GM23338 (cell line): Measurements from ENCODE around the gene CFAP44. TPM values are rescaled to one million over a fixed set of nuclear protein-coding genes. Genes with fewer than 3 reads are reported as not detected.

Source experiments
- ATAC-seq: fragments of 200-7000 bp; cut with Tn5 transposase; 3 replicates; pipeline ENCODE4 v1.9.1; 2020
- DNase-seq: peaks from one replicate; pipeline ENCODE4 v3.0.0-alpha.2; 2015; ENCODE audit warnings: low spot score
- H2AFZ ChIP-seq: fragments of 200-600 bp; sonication (generic); 2 replicates; pipeline ENCODE4 v1.8.0; 2016; ENCODE audit warnings: antibody characterized with exemption, mild to moderate bottlenecking, moderate library complexity
- H3F3A ChIP-seq: fragments of 200-600 bp; sonication (generic); replicated peaks from 2 replicates; pipeline ENCODE4 v1.8.0; 2017; ENCODE audit warnings: antibody characterized with exemption, mixed run types, low read depth
- H3K27ac ChIP-seq: fragments of 200-600 bp; sonication (generic); 2 replicates; pipeline ENCODE4 v1.6.1; 2016; ENCODE audit warnings: low read depth
- H3K27me3 ChIP-seq: fragments of 200-600 bp; sonication (generic); 2 replicates; pipeline ENCODE4 v1.8.0; 2016; ENCODE audit warnings: mild to moderate bottlenecking, mixed run types, moderate library complexity; ENCODE audit not compliant: insufficient read depth
- H3K36me3 ChIP-seq: fragments of 200-600 bp; sonication (generic); 2 replicates; pipeline ENCODE4 v1.8.0; 2016; ENCODE audit warnings: mild to moderate bottlenecking; ENCODE audit not compliant: insufficient read depth
- H3K4me1 ChIP-seq: fragments of 200-600 bp; sonication (generic); 2 replicates; pipeline ENCODE4 v1.8.0; 2016; ENCODE audit warnings: mild to moderate bottlenecking, moderate library complexity; ENCODE audit not compliant: insufficient read depth
- H3K4me2 ChIP-seq: fragments of 200-600 bp; sonication (generic); 2 replicates; pipeline ENCODE4 v1.7.1; 2017; ENCODE audit warnings: mixed run types
- H3K4me3 ChIP-seq: fragments of 200-600 bp; sonication (generic); 2 replicates; pipeline ENCODE4 v1.6.1; 2016; ENCODE audit warnings: mixed run types
- H3K79me2 ChIP-seq: fragments of 200-600 bp; sonication (generic); replicated peaks from 2 replicates; pipeline ENCODE4 v1.8.0; 2017; ENCODE audit warnings: mild to moderate bottlenecking; ENCODE audit not compliant: insufficient read depth
- H3K9me2 ChIP-seq: fragments of 200-600 bp; sonication (generic); 2 replicates; pipeline ENCODE4 v1.8.0; 2017; ENCODE audit not compliant: insufficient read depth
- H4K20me1 ChIP-seq: fragments of 200-600 bp; sonication (generic); replicated peaks from 2 replicates; pipeline ENCODE4 v1.8.0; 2017; ENCODE audit warnings: mild to moderate bottlenecking; ENCODE audit not compliant: insufficient read depth
- H3K27ac Mint-ChIP-seq: 2 replicates; pipeline ENCODE4 v1.8.0; 2020; ENCODE audit warnings: inconsistent platforms, mild to moderate bottlenecking, moderate library complexity, mixed read lengths
- H3K27me3 Mint-ChIP-seq: 3 replicates; pipeline ENCODE4 v1.8.0; 2022; ENCODE audit warnings: low read depth, mild to moderate bottlenecking, moderate library complexity, mixed read lengths, inconsistent platforms; ENCODE audit not compliant: insufficient read depth, poor library complexity
- H3K36me3 Mint-ChIP-seq: 3 replicates; pipeline ENCODE4 v1.8.0; 2021; ENCODE audit warnings: low read depth, mild to moderate bottlenecking, inconsistent platforms, moderate library complexity, mixed read lengths
- H3K4me1 Mint-ChIP-seq: 3 replicates; pipeline ENCODE4 v1.8.0; 2020; ENCODE audit warnings: mild to moderate bottlenecking, inconsistent platforms, mixed read lengths
- H3K4me3 Mint-ChIP-seq: 3 replicates; pipeline ENCODE4 v1.8.0; 2021; ENCODE audit warnings: moderate library complexity, mild to moderate bottlenecking, inconsistent platforms, mixed read lengths
- H3K9me3 Mint-ChIP-seq: 3 replicates; pipeline ENCODE4 v1.8.0; 2020; ENCODE audit warnings: moderate library complexity, mild to moderate bottlenecking, inconsistent platforms, mixed read lengths
- CREB1 ChIP-seq: fragments of 250-450 bp; sonication (Bioruptor Pico); IDR thresholded peaks from 2 replicates; pipeline ENCODE4 v1.5.0; 2020; ENCODE audit warnings: low read depth, mild to moderate bottlenecking, moderate library complexity
- ETS1 ChIP-seq: IDR thresholded peaks from 2 replicates; pipeline ENCODE4 v1.6.1; 2016; ENCODE audit warnings: antibody characterized with exemption
- EZH2 ChIP-seq: fragments of 200-600 bp; sonication (generic); IDR thresholded peaks from one replicate; pipeline ENCODE4 v1.8.0; 2017; ENCODE audit warnings: antibody characterized with exemption, mild to moderate bottlenecking, low read depth; ENCODE audit not compliant: unreplicated experiment
- EZH2phosphoT487 ChIP-seq: fragments of 200-600 bp; sonication (generic); IDR thresholded peaks from one replicate; pipeline ENCODE4 v1.8.1; 2018; ENCODE audit warnings: antibody characterized with exemption; ENCODE audit not compliant: unreplicated experiment
- JUNB ChIP-seq: IDR thresholded peaks from one replicate; pipeline ENCODE4 v1.6.1; 2016; ENCODE audit warnings: antibody characterized with exemption; ENCODE audit not compliant: unreplicated experiment
- POLR2AphosphoS5 ChIP-seq: IDR thresholded peaks from 2 replicates; pipeline ENCODE4 v1.6.1; 2016; ENCODE audit warnings: antibody characterized with exemption, low read depth
- STAT1 ChIP-seq: IDR thresholded peaks from one replicate; pipeline ENCODE4 v1.6.1; 2016; ENCODE audit warnings: antibody characterized with exemption; ENCODE audit not compliant: unreplicated experiment
- ZNF114 ChIP-seq: fragments of 250-450 bp; sonication (Bioruptor Pico); IDR thresholded peaks from 2 replicates; pipeline ENCODE4 v1.5.0; 2020; ENCODE audit warnings: mild to moderate bottlenecking, moderate library complexity
- ZNF331 ChIP-seq: fragments of 250-450 bp; sonication (Bioruptor Pico); IDR thresholded peaks from 2 replicates; pipeline ENCODE4 v1.5.0; 2020; ENCODE audit warnings: low read depth, mild to moderate bottlenecking, moderate library complexity
- polyA plus RNA-seq: library from polyadenylated mRNA; unstranded; fragments of >200 nt; fragmentation: Nextera tagmentation; extraction: Ambion mirVana; gene quantifications from 2 replicates; pipeline ENCODE4 v1.2.1, GENCODE V29; 2016
- total RNA-seq: library from RNA; depleted of rRNA; stranded (reverse); fragments of >200 nt; shearing (Covaris generic); gene quantifications from 2 replicates; pipeline ENCODE4 v1.2.3, GENCODE V29; 2014
- TF ChIP-seq, protein P1 (sequence below): fragments of 250-450 bp; sonication (Bioruptor Pico); IDR thresholded peaks from 2 replicates; pipeline ENCODE4 v1.5.0; 2020; ENCODE audit warnings: mild to moderate bottlenecking, moderate library complexity

CFAP44 gene
- total and polyA plus RNA-seq, 2 experiments from 2014 or later: 0.39 to 0.73 TPM

- no peaks in the 10 kb centered on the region for H3K4me1 Mint-ChIP-seq
- H3K36me3 Mint-ChIP-seq: no peaks in the 10 kb centered on the region
- Histone ChIP-seq H3K4me1 (no peaks in the 10 kb centered on the region; the same call in 1 of the 2 replicates), H3K27me3 (no peaks in the 10 kb centered on the region), H3K27ac (no peak overlapping the region), H3K36me3 (no peaks in the 10 kb centered on the region), H3F3A (no peaks in the 10 kb centered on the region), H3K9me2 (no peaks in the 10 kb centered on the region), H2AFZ (no peak overlapping the region), H4K20me1 (no peaks in the 10 kb centered on the region), H3K4me3 (no peak overlapping the region), H3K79me2 (no peaks in the 10 kb centered on the region), H3K4me2 (no peak overlapping the region)
- no peak overlapping the region for H3K4me3 Mint-ChIP-seq
- no peak for TF ChIP-seq STAT1
- ATAC-seq (no peak), DNase-seq (peak; percentile 14)
- no peak overlapping the region for H3K27ac Mint-ChIP-seq
- H3K9me3 Mint-ChIP-seq: no peaks in the 10 kb centered on the region
- H3K27me3 Mint-ChIP-seq: peaks cover 2% of the 10 kb centered on the region
Observed at GRCh38 chr3:113436809-113437208, 4.5 kb downstream of the CFAP44 start.

GRCh38 chr3:113431811-113432210 is 9.5 kb downstream of the CFAP44 start:
- ATAC-seq: no peak
- Mint-ChIP-seq H3K36me3 (peaks cover 3% of the 10 kb centered on the region; the same call in 1 of the 3 replicates), H3K27ac (no peak overlapping the region), H3K4me3 (no peak overlapping the region), H3K27me3 (peaks cover 2% of the 10 kb centered on the region), H3K9me3 (no peaks in the 10 kb centered on the region), H3K4me1 (no peaks in the 10 kb centered on the region)
- Histone ChIP-seq H3K4me2 (no peak overlapping the region), H2AFZ (no peak overlapping the region), H3K79me2 (no peaks in the 10 kb centered on the region), H3K9me2 (no peaks in the 10 kb centered on the region), H3K4me3 (no peak overlapping the region), H3K4me1 (no peaks in the 10 kb centered on the region), H4K20me1 (no peaks in the 10 kb centered on the region), H3K27ac (no peak overlapping the region), H3F3A (no peaks in the 10 kb centered on the region), H3K36me3 (no peaks in the 10 kb centered on the region), H3K27me3 (no peaks in the 10 kb centered on the region)
- TF ChIP-seq EZH2phosphoT487 (no peak), ZNF331 (CRISPR knock-in tag) (no peak), POLR2AphosphoS5 (no peak)
- no peak for DNase-seq

DNA sequence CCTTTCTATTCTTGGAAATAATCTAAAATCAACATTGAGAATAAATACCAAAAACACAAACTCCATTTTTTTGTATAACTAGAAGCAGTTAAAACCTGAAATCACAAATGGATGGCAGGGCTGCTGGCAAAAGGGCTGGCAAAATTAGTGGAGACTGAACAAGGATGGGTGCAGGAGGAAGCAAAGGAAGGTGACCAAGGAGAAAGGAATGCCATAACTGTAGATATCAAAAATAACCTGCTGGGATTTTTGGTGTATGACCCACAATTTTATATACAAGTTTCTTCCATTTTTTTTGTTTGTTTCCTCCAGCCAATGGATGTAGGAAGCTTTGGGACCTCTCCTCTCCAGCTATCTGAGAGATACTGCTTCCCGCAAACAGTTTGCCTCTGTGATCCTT is 12.7 kb downstream of the CFAP44 start:
- Histone ChIP-seq H3K27me3 (no peaks in the 10 kb centered on the region), H3K9me2 (no peaks in the 10 kb centered on the region), H3K4me1 (no peaks in the 10 kb centered on the region), H3K4me2 (no peak overlapping the region), H3K79me2 (no peaks in the 10 kb centered on the region), H3F3A (no peaks in the 10 kb centered on the region), H3K27ac (no peak overlapping the region), H3K36me3 (no peaks in the 10 kb centered on the region), H4K20me1 (no peaks in the 10 kb centered on the region), H2AFZ (no peak overlapping the region), H3K4me3 (no peak overlapping the region)
- no peak for ATAC-seq
- Mint-ChIP-seq H3K4me1 (no peaks in the 10 kb centered on the region), H3K27me3 (peaks cover 2% of the 10 kb centered on the region), H3K27ac (no peak overlapping the region), H3K4me3 (no peak overlapping the region), H3K36me3 (peaks cover 7% of the 10 kb centered on the region; the same call in 2 of the 3 replicates), H3K9me3 (no peaks in the 10 kb centered on the region)
- no peak for DNase-seq
- TF ChIP-seq JUNB: no peak
- TF ChIP-seq, protein P1, sequence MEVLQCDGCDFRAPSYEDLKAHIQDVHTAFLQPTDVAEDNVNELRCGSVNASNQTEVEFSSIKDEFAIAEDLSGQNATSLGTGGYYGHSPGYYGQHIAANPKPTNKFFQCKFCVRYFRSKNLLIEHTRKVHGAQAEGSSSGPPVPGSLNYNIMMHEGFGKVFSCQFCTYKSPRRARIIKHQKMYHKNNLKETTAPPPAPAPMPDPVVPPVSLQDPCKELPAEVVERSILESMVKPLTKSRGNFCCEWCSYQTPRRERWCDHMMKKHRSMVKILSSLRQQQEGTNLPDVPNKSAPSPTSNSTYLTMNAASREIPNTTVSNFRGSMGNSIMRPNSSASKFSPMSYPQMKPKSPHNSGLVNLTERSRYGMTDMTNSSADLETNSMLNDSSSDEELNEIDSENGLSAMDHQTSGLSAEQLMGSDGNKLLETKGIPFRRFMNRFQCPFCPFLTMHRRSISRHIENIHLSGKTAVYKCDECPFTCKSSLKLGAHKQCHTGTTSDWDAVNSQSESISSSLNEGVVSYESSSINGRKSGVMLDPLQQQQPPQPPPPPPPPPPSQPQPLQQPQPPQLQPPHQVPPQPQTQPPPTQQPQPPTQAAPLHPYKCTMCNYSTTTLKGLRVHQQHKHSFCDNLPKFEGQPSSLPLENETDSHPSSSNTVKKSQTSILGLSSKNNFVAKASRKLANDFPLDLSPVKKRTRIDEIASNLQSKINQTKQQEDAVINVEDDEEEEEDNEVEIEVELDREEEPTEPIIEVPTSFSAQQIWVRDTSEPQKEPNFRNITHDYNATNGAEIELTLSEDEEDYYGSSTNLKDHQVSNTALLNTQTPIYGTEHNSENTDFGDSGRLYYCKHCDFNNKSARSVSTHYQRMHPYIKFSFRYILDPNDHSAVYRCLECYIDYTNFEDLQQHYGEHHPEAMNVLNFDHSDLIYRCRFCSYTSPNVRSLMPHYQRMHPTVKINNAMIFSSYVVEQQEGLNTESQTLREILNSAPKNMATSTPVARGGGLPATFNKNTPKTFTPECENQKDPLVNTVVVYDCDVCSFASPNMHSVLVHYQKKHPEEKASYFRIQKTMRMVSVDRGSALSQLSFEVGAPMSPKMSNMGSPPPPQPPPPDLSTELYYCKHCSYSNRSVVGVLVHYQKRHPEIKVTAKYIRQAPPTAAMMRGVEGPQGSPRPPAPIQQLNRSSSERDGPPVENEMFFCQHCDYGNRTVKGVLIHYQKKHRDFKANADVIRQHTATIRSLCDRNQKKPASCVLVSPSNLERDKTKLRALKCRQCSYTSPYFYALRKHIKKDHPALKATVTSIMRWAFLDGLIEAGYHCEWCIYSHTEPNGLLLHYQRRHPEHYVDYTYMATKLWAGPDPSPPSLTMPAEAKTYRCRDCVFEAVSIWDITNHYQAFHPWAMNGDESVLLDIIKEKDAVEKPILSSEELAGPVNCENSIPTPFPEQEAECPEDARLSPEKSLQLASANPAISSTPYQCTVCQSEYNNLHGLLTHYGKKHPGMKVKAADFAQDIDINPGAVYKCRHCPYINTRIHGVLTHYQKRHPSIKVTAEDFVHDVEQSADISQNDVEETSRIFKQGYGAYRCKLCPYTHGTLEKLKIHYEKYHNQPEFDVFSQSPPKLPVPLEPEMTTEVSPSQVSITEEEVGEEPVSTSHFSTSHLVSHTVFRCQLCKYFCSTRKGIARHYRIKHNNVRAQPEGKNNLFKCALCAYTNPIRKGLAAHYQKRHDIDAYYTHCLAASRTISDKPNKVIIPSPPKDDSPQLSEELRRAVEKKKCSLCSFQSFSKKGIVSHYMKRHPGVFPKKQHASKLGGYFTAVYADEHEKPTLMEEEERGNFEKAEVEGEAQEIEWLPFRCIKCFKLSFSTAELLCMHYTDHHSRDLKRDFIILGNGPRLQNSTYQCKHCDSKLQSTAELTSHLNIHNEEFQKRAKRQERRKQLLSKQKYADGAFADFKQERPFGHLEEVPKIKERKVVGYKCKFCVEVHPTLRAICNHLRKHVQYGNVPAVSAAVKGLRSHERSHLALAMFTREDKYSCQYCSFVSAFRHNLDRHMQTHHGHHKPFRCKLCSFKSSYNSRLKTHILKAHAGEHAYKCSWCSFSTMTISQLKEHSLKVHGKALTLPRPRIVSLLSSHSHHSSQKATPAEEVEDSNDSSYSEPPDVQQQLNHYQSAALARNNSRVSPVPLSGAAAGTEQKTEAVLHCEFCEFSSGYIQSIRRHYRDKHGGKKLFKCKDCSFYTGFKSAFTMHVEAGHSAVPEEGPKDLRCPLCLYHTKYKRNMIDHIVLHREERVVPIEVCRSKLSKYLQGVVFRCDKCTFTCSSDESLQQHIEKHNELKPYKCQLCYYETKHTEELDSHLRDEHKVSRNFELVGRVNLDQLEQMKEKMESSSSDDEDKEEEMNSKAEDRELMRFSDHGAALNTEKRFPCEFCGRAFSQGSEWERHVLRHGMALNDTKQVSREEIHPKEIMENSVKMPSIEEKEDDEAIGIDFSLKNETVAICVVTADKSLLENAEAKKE (CRISPR knock-in tag): no peak
- no peak for TF ChIP-seq STAT1
- TF ChIP-seq ETS1: no peak
- no peak for TF ChIP-seq ZNF331 (CRISPR knock-in tag)
- no peak for TF ChIP-seq EZH2
- TF ChIP-seq POLR2AphosphoS5: no peak
- TF ChIP-seq CREB1 (CRISPR knock-in tag): no peak
- TF ChIP-seq EZH2phosphoT487: no peak
- no peak for TF ChIP-seq ZNF114
